Natural killer cell (primary cell): ENCODE data around the gene SORBS2. TPM values are rescaled to one million over a fixed set of nuclear protein-coding genes. Genes with fewer than 3 reads are reported as not detected.

Experiments used
- ATAC-seq, 3 donors: fragments of 150-1000 bp in 2 of 3; fragments of 200-7000 bp in 1 of 3; cut with Tn5 transposase; 1 replicate in 1 of 3; 2 replicates in 2 of 3; pipeline ENCODE4 v1.10.0; 2021; ENCODE audit warnings: mild to moderate bottlenecking in 2 of 3, moderate library complexity in 2 of 3
- DNase-seq, 2 donors: peaks; one replicate each; pipeline versions ENCODE4 v3.0.0 to v3.0.0-alpha.2; 2013 to 2021; ENCODE audit warnings: mixed read lengths in 1 of 2
- H3K27ac ChIP-seq: one replicate; pipeline ENCODE4 v1.5.1; 2013; ENCODE audit warnings: mild to moderate bottlenecking, low read length
- H3K27me3 ChIP-seq: one replicate; pipeline ENCODE4 v1.6.1; 2013; ENCODE audit warnings: low read length; ENCODE audit not compliant: control insufficient read depth, insufficient read depth
- H3K36me3 ChIP-seq: one replicate; pipeline ENCODE4 v1.6.1; 2013; ENCODE audit warnings: low read length; ENCODE audit not compliant: control insufficient read depth, insufficient read depth
- H3K4me1 ChIP-seq: one replicate; pipeline ENCODE4 v1.6.1; 2013; ENCODE audit warnings: low read length; ENCODE audit not compliant: control insufficient read depth, insufficient read depth
- H3K4me3 ChIP-seq: one replicate; pipeline ENCODE4 v1.5.1; 2013; ENCODE audit warnings: low read length
- H3K9me3 ChIP-seq: one replicate; pipeline ENCODE4 v1.6.1; 2013; ENCODE audit warnings: low read length; ENCODE audit not compliant: control insufficient read depth, insufficient read depth
- H3K27ac Mint-ChIP-seq, 2 donors: one replicate each; pipeline ENCODE4 v1.8.0; 2022; ENCODE audit warnings: mild to moderate bottlenecking in 2 of 2, mixed read lengths in 2 of 2, moderate library complexity in 1 of 2
- H3K27me3 Mint-ChIP-seq, 2 donors: one replicate each; pipeline ENCODE4 v1.8.0; 2022; ENCODE audit warnings: low read depth in 2 of 2, mixed read lengths in 2 of 2
- H3K36me3 Mint-ChIP-seq: one replicate; pipeline ENCODE4 v1.8.0; 2022; ENCODE audit warnings: mixed read lengths
- H3K4me1 Mint-ChIP-seq, 2 donors: one replicate each; pipeline ENCODE4 v1.8.0; 2022; ENCODE audit warnings: mixed read lengths in 2 of 2
- H3K4me3 Mint-ChIP-seq: one replicate; pipeline ENCODE4 v1.8.0; 2022; ENCODE audit warnings: mild to moderate bottlenecking, moderate library complexity, mixed read lengths
- H3K9me3 Mint-ChIP-seq, 2 donors: one replicate each; pipeline ENCODE4 v1.8.0; 2022; ENCODE audit warnings: mixed read lengths in 2 of 2
- WGBS: methylation state at CpG from one replicate; pipeline ENCODE4 v1.1.7; 2013; ENCODE audit warnings: missing lambda C conversion rate; ENCODE audit not compliant: insufficient coverage; 5-methylcytosine and 5-hydroxymethylcytosine counted together
- intact Hi-C: fragments of 100-400 bp; cut with micrococcal nuclease; formaldehyde crosslinking; loops from one replicate; pipeline ENCODE4 v1.14.2; 2022
- total RNA-seq, 4 donors: library from RNA; stranded (reverse); fragments of 120-200 nt in 1 of 4; gene quantifications; one replicate each; pipeline versions ENCODE4 v1.2.3 to v1.2.4, GENCODE V29; 2013 to 2022
- TF ChIP-seq, protein P1 (sequence below): fragments of 200-600 bp; IDR thresholded peaks from one replicate; pipeline ENCODE4 v1.8.0; 2022; ENCODE audit warnings: antibody characterized with exemption

Gene SORBS2
- total RNA-seq, 3 donors from 2014 or later (not counting 1 experiment from before 2014, with no cell fraction given) = 10.2 to 15.6 (median 13.5) TPM

DNA sequence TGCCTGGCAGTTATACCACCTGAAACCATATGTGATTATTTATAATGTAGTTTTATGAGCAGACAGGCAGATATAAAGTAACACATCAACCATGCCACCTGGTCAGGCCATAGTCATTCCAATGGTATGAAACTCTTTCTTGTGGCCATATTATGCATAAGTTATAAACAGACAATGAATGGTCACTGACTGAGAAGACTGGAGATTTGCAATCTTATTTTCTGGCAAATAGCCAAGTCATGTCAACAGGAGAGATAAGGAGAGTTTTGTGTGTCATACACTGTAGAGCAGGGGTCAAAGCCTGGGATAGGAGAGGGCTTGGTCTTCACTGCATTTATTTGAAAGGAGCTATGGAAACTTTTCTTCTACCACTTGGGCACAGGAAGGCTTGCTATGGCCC lies 29.5 kb downstream of the SORBS2 start:
- TF ChIP-seq, protein P1, sequence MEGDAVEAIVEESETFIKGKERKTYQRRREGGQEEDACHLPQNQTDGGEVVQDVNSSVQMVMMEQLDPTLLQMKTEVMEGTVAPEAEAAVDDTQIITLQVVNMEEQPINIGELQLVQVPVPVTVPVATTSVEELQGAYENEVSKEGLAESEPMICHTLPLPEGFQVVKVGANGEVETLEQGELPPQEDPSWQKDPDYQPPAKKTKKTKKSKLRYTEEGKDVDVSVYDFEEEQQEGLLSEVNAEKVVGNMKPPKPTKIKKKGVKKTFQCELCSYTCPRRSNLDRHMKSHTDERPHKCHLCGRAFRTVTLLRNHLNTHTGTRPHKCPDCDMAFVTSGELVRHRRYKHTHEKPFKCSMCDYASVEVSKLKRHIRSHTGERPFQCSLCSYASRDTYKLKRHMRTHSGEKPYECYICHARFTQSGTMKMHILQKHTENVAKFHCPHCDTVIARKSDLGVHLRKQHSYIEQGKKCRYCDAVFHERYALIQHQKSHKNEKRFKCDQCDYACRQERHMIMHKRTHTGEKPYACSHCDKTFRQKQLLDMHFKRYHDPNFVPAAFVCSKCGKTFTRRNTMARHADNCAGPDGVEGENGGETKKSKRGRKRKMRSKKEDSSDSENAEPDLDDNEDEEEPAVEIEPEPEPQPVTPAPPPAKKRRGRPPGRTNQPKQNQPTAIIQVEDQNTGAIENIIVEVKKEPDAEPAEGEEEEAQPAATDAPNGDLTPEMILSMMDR = no peak
- intact Hi-C loops = no loop called here
- Histone ChIP-seq H3K4me3 (no peak overlapping the region), H3K36me3 (no peaks in the 10 kb centered on the region), H3K27ac (no peak overlapping the region), H3K27me3 (no peaks in the 10 kb centered on the region), H3K9me3 (no peaks in the 10 kb centered on the region), H3K4me1 (no peaks in the 10 kb centered on the region)
- H3K36me3 Mint-ChIP-seq = no peaks in the 10 kb centered on the region
- H3K9me3 Mint-ChIP-seq = no peaks in the 10 kb centered on the region
- no peak overlapping the region for H3K27ac Mint-ChIP-seq
- ATAC-seq (no peak), DNase-seq (no peak)
- peaks cover 0 to 4% of the 10 kb centered on the region in 2 donors for H3K27me3 Mint-ChIP-seq
- no peak overlapping the region for H3K4me3 Mint-ChIP-seq
- no peaks in the 10 kb centered on the region for H3K4me1 Mint-ChIP-seq

DNA sequence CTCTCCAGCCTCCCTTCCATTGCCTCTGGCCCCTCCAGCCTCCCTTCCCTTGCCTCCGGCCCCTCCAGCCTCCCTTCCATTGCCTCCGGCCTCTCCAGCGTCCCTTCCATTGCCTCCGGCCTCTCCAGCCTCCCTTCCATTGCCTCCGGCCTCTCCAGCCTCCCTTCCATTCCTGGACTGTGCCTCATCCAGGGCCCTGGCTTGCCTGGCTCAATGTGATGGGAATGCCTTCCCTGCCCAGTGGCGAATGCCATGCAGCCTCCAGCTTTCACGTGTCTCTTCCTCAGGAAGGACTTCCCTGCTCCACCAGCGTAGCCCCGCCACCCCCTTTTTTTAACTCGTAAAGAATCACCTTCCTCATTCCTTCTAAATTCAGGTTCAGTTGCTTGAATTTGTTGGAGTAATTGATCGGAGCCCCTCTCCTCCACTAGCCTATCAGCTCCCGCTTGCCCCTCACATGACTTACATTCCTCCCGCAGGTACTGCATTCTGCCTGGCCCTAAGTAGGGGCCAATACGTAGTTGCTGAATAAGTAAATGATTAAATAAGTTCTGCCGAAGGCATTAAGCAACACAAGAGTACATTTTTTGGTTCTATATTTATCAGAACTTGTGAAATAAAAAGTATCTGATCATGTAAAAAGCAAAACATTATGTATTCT lies 30.3 kb downstream of the SORBS2 start:
- Mint-ChIP-seq H3K4me1 (no peaks in the 10 kb centered on the region), H3K4me3 (no peak overlapping the region), H3K9me3 (no peaks in the 10 kb centered on the region), H3K27ac (no peak overlapping the region), H3K27me3 (peaks cover 0 to 4% of the 10 kb centered on the region in 2 donors), H3K36me3 (no peaks in the 10 kb centered on the region)
- H3K4me3 ChIP-seq = no peak overlapping the region
- no peaks in the 10 kb centered on the region for H3K4me1 ChIP-seq
- no peaks in the 10 kb centered on the region for H3K27me3 ChIP-seq
- intact Hi-C loops = no loop called here
- DNase-seq = no peak
- H3K27ac ChIP-seq = no peak overlapping the region
- no peak for ATAC-seq
- no peaks in the 10 kb centered on the region for H3K9me3 ChIP-seq
- 92% methylated on average over 14 of the region's 15 CpGs for WGBS
- H3K36me3 ChIP-seq = no peaks in the 10 kb centered on the region
- TF ChIP-seq, protein P1 = no peak

GRCh38 chr4:185780472-185780871 lies 31.5 kb downstream of the SORBS2 start:
- intact Hi-C loops = no loop called here
- WGBS = 94% methylated on average over 5 of the region's 5 CpGs
- H3K9me3 Mint-ChIP-seq = no peaks in the 10 kb centered on the region
- no peak overlapping the region for H3K4me3 Mint-ChIP-seq
- Histone ChIP-seq H3K9me3 (no peaks in the 10 kb centered on the region), H3K27me3 (no peaks in the 10 kb centered on the region), H3K4me3 (no peak overlapping the region), H3K36me3 (no peaks in the 10 kb centered on the region), H3K4me1 (no peaks in the 10 kb centered on the region), H3K27ac (no peak overlapping the region)
- ATAC-seq = no peak
- no peak for DNase-seq
- no peaks in the 10 kb centered on the region for H3K4me1 Mint-ChIP-seq
- no peak overlapping the region for H3K27ac Mint-ChIP-seq
- peaks cover 0 to 4% of the 10 kb centered on the region in 2 donors for H3K27me3 Mint-ChIP-seq
- TF ChIP-seq, protein P1 = no peak
- H3K36me3 Mint-ChIP-seq = no peaks in the 10 kb centered on the region

- Histone ChIP-seq H3K4me3 (no peak overlapping the region), H3K9me3 (no peaks in the 10 kb centered on the region), H3K36me3 (no peaks in the 10 kb centered on the region), H3K4me1 (no peaks in the 10 kb centered on the region), H3K27ac (no peak overlapping the region), H3K27me3 (no peaks in the 10 kb centered on the region)
- Mint-ChIP-seq H3K9me3 (no peaks in the 10 kb centered on the region), H3K36me3 (no peaks in the 10 kb centered on the region), H3K4me3 (no peak overlapping the region), H3K27me3 (peaks cover 7% of the 10 kb centered on the region in 2 donors), H3K4me1 (no peaks in the 10 kb centered on the region), H3K27ac (no peak overlapping the region)
- DNase-seq (no peak), ATAC-seq (no peak)
- intact Hi-C loops = no loop called here
- TF ChIP-seq, protein P1 = no peak
- WGBS = 82% methylated on average over 2 of the region's 3 CpGs
Observed at GRCh38 chr4:185779517-185779916, 32.5 kb downstream of the SORBS2 start.
